OCI-LY3 (cell line): ENCODE results near the gene ACP3.

Source experiments
- H2AFZ ChIP-seq: fragments of 200-600, 300-600 bp; shearing (Covaris generic); 2 replicates; pipeline ENCODE4 v1.6.0; 2014; ENCODE audit warnings: antibody characterized with exemption, low read depth, low read length
- H3K27ac ChIP-seq: fragments of 200-600, 300-600 bp; sonication (generic); 2 replicates; pipeline ENCODE4 v1.5.1; 2014; ENCODE audit warnings: mild to moderate bottlenecking, low read length, moderate library complexity, mixed read lengths
- H3K27me3 ChIP-seq: fragments of 200-600, 300-600 bp; sonication (generic); 2 replicates; pipeline ENCODE4 v1.6.1; 2014; ENCODE audit warnings: low read depth, low read length, mixed read lengths
- H3K36me3 ChIP-seq: fragments of 200-600, 300-600 bp; sonication (generic); replicated peaks from 2 replicates; pipeline ENCODE3; 2014; ENCODE audit warnings: low read depth, low read length, mixed read lengths
- H3K4me1 ChIP-seq: fragments of 300-600, 200-600 bp; sonication (generic); 2 replicates; pipeline ENCODE4 v1.6.1; 2014; ENCODE audit warnings: low read length, mixed read lengths
- H3K4me2 ChIP-seq: fragments of 200-600, 300-600 bp; sonication (generic); 2 replicates; pipeline ENCODE4 v1.6.1; 2014; ENCODE audit warnings: low read length, mixed read lengths
- H3K4me3 ChIP-seq: fragments of 300-600, 200-600 bp; sonication (generic); 2 replicates; pipeline ENCODE4 v1.5.1; 2014; ENCODE audit warnings: antibody characterized with exemption, mild to moderate bottlenecking, low read length, moderate library complexity
- H3K79me2 ChIP-seq: fragments of 300-600, 200-600 bp; shearing (Covaris generic); 2 replicates; pipeline ENCODE4 v1.6.1; 2014; ENCODE audit warnings: mild to moderate bottlenecking, low read length, mixed read lengths
- H3K9ac ChIP-seq: fragments of 300-600, 200-600 bp; shearing (Covaris generic); 2 replicates; pipeline ENCODE4 v1.6.0; 2014; ENCODE audit warnings: mild to moderate bottlenecking, low read length, moderate library complexity
- H3K9me3 ChIP-seq: fragments of 200-600, 300-600 bp; shearing (Covaris generic); 2 replicates; pipeline ENCODE4 v1.6.1; 2014; ENCODE audit warnings: low read length, mixed read lengths; ENCODE audit not compliant: insufficient read depth
- H4K20me1 ChIP-seq: fragments of 200-600, 300-600 bp; sonication (generic); 2 replicates; pipeline ENCODE4 v1.6.1; 2016; ENCODE audit warnings: low read length, mixed read lengths; ENCODE audit not compliant: insufficient read depth
- CTCF ChIP-seq: fragments of 200-600, 300-600 bp; sonication (generic); IDR thresholded peaks from 2 replicates; pipeline ENCODE4 v1.5.1; 2014; ENCODE audit warnings: antibody characterized with exemption, low read length, low read depth
- EZH2phosphoT487 ChIP-seq: fragments of 200-600 bp; shearing (Covaris generic); IDR thresholded peaks from 2 replicates; pipeline ENCODE4 v1.6.1; 2018; ENCODE audit warnings: antibody characterized with exemption, mixed run types, low read depth

ACP3 gene

DNA sequence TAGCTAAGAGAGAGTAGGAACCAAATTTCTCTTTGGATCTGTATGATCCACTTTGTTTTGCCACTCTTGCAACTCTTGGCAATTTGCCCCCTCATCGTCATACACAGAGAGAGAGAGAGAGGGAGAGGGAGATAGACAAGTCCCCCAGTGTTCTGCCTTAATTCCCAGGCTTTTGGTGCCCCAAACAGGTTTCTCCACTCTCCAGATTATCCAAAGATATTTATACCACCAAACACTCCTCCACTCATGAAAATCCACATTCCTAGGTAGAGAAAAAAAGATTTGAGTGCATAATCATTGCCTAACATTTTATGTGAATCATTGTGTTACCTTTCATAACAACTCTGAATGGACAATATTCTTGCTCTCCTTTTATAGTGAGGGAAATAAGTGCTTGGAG is 15.3 kb downstream of the ACP3 start:
- no peak overlapping the region for H3K9ac ChIP-seq
- H3K9me3 ChIP-seq = no peaks in the 10 kb centered on the region
- TF ChIP-seq EZH2phosphoT487 = no peak
- no peak for TF ChIP-seq CTCF
- no peak overlapping the region for H3K4me2 ChIP-seq
- no peak overlapping the region for H3K27ac ChIP-seq
- H3K36me3 ChIP-seq = no peaks in the 10 kb centered on the region
- H3K27me3 ChIP-seq = no peaks in the 10 kb centered on the region
- no peaks in the 10 kb centered on the region for H3K79me2 ChIP-seq
- no peaks in the 10 kb centered on the region for H4K20me1 ChIP-seq
- H3K4me3 ChIP-seq = no peak overlapping the region
- peaks cover 5% of the 10 kb centered on the region for H3K4me1 ChIP-seq
- H2AFZ ChIP-seq = no peak overlapping the region

DNA sequence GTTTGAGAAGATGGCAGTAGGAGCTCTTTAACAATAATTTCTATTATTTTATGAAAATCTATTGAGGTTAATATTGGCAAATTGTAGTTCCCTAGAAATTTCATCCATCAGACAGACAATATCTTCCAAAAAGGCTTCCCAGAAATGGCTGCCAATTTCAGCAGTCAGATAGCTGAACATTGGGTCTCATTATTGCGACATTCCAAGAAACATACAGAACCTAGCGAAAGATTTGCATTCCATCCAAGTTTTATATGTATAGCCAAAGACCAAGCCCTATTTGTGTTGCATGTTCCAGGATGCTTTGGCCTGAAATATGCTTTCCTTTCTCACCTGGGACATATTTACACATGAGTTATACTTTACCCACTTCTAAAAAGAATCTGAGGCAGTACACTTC is 24.5 kb downstream of the ACP3 start:
- Histone ChIP-seq H3K79me2 (no peaks in the 10 kb centered on the region), H3K4me1 (peaks cover 13% of the 10 kb centered on the region), H3K9me3 (no peaks in the 10 kb centered on the region), H3K4me2 (no peak overlapping the region), H4K20me1 (no peaks in the 10 kb centered on the region), H3K4me3 (no peak overlapping the region), H2AFZ (no peak overlapping the region), H3K36me3 (no peaks in the 10 kb centered on the region), H3K27ac (no peak overlapping the region), H3K9ac (no peak overlapping the region), H3K27me3 (no peaks in the 10 kb centered on the region)
- TF ChIP-seq CTCF (no peak), EZH2phosphoT487 (no peak)

- H3K4me2 ChIP-seq = peak overlapping the region; percentile 79
- no peaks in the 10 kb centered on the region for H3K36me3 ChIP-seq
- H3K9me3 ChIP-seq = no peaks in the 10 kb centered on the region
- no peaks in the 10 kb centered on the region for H4K20me1 ChIP-seq
- H3K4me1 ChIP-seq = peaks cover 11% of the 10 kb centered on the region
- H3K79me2 ChIP-seq = no peaks in the 10 kb centered on the region
- H3K27me3 ChIP-seq = no peaks in the 10 kb centered on the region
- H2AFZ ChIP-seq = no peak overlapping the region
- TF ChIP-seq EZH2phosphoT487 = no peak
- TF ChIP-seq CTCF = no peak
- no peak overlapping the region for H3K27ac ChIP-seq
- H3K4me3 ChIP-seq = no peak overlapping the region
- H3K9ac ChIP-seq = no peak overlapping the region
These were observed 25.0 kb downstream of the ACP3 start for GRCh38 chr3:132342183-132342582.

- Histone ChIP-seq H3K27ac (no peak overlapping the region), H3K9me3 (no peaks in the 10 kb centered on the region), H2AFZ (no peak overlapping the region), H3K4me1 (peaks cover 7% of the 10 kb centered on the region), H3K4me3 (peak overlapping the region; percentile 58), H3K79me2 (no peaks in the 10 kb centered on the region), H3K9ac (0 out of 2 replicates have a peak overlapping the region, but pooled peaks have one; percentile 26), H4K20me1 (no peaks in the 10 kb centered on the region), H3K4me2 (peak overlapping the region; percentile 79), H3K36me3 (no peaks in the 10 kb centered on the region), H3K27me3 (no peaks in the 10 kb centered on the region)
- no peak for TF ChIP-seq CTCF
- TF ChIP-seq EZH2phosphoT487 = no peak
These were observed 25.4 kb downstream of the ACP3 start for GRCh38 chr3:132342610-132343009.
